IMR-90 (cell line): ENCODE measurements around the gene BCAS1. TPM values are rescaled to one million over a fixed set of nuclear protein-coding genes. Genes with fewer than 3 reads are reported as not detected.

Source experiments
- ATAC-seq: fragments of 200-7000 bp; cut with Tn5 transposase; 2 replicates; pipeline ENCODE4 v1.9.1; 2020; ENCODE audit warnings: low read depth, mild to moderate bottlenecking, moderate library complexity
- BruUV-seq: library from RNA; stranded (reverse); fragments of 400-500 nt; replicated peaks from 2 replicates; lab custom pipeline; 2021; lab: Mats Ljungman, UMichigan
- CTCF ChIA-PET: fragments of 300-600 bp; formaldehyde crosslinking; extraction: SDS; loops from one replicate; lab custom pipeline; 2021; ENCODE audit warnings: antibody characterized with exemption; lab: Yijun Ruan, JAX
- POLR2A ChIA-PET: fragments of 300-600 bp; sonication (Branson Sonifier 250); formaldehyde crosslinking; loops from one replicate; lab custom pipeline; 2022; ENCODE audit warnings: antibody characterized with exemption; ENCODE audit not compliant: unreplicated experiment; lab: Charles Lee
- DNase-seq: peaks from one replicate; pipeline ENCODE4 v3.0.0; 2013
- H2AFZ ChIP-seq: replicated peaks from 2 replicates; pipeline ENCODE3; 2013; ENCODE audit warnings: low read length, mild to moderate bottlenecking; ENCODE audit not compliant: poor library complexity
- H2AK5ac ChIP-seq: 2 replicates; pipeline ENCODE4 v1.6.1; 2013; ENCODE audit warnings: low read depth, low read length, inconsistent platforms
- H2AK9ac ChIP-seq: replicated peaks from 2 replicates; pipeline ENCODE3; 2013; ENCODE audit warnings: mild to moderate bottlenecking, low read depth, low read length, moderate library complexity; ENCODE audit not compliant: poor library complexity
- H2BK120ac ChIP-seq: 2 replicates; pipeline ENCODE4 v1.6.1; 2013; ENCODE audit warnings: low read depth, low read length, inconsistent platforms
- H2BK15ac ChIP-seq: 3 replicates; pipeline ENCODE4 v1.6.1; 2013; ENCODE audit warnings: low read depth, low read length, inconsistent platforms
- H2BK20ac ChIP-seq: 2 replicates; pipeline ENCODE4 v1.6.1; 2013; ENCODE audit warnings: low read depth, mild to moderate bottlenecking, inconsistent platforms, low read length, moderate library complexity
- H2BK5ac ChIP-seq: 2 replicates; pipeline ENCODE4 v1.6.1; 2013; ENCODE audit warnings: mild to moderate bottlenecking, low read depth, low read length, inconsistent platforms; ENCODE audit not compliant: poor library complexity, severe bottlenecking
- H3K14ac ChIP-seq: replicated peaks from 2 replicates; pipeline ENCODE4 v1.6.1; 2013; ENCODE audit warnings: low read depth, low read length, inconsistent platforms
- H3K18ac ChIP-seq: 2 replicates; pipeline ENCODE4 v1.6.1; 2013; ENCODE audit warnings: low read depth, low read length, control low read depth
- H3K23ac ChIP-seq: 2 replicates; pipeline ENCODE4 v1.6.1; 2013; ENCODE audit warnings: low read depth, low read length, inconsistent platforms
- H3K27ac ChIP-seq: 2 replicates; pipeline ENCODE4 v1.5.1; 2013; ENCODE audit warnings: mild to moderate bottlenecking, control low read depth, low read length; ENCODE audit not compliant: insufficient read depth
- H3K27me3 ChIP-seq: 2 replicates; pipeline ENCODE4 v1.6.1; 2013; ENCODE audit warnings: low read length; ENCODE audit not compliant: control insufficient read depth, insufficient read depth
- H3K36me3 ChIP-seq: 2 replicates; pipeline ENCODE4 v1.6.1; 2013; ENCODE audit warnings: low read length, mixed read lengths; ENCODE audit not compliant: control insufficient read depth, insufficient read depth
- H3K4ac ChIP-seq: 2 replicates; pipeline ENCODE4 v1.6.1; 2013; ENCODE audit warnings: low read depth, low read length, inconsistent platforms
- H3K4me1 ChIP-seq: 2 replicates; pipeline ENCODE4 v1.6.1; 2013; ENCODE audit warnings: low read length, mixed read lengths; ENCODE audit not compliant: control insufficient read depth, insufficient read depth
- H3K4me2 ChIP-seq: 2 replicates; pipeline ENCODE4 v1.6.1; 2013; ENCODE audit warnings: low read depth, mild to moderate bottlenecking, control low read depth, low read length, moderate library complexity
- H3K4me3 ChIP-seq: 2 replicates; pipeline ENCODE4 v1.5.1; 2013; ENCODE audit warnings: low read depth, mild to moderate bottlenecking, control low read depth, low read length, moderate library complexity; ENCODE audit not compliant: insufficient read depth
- H3K56ac ChIP-seq: 2 replicates; pipeline ENCODE4 v1.6.1; 2013; ENCODE audit warnings: low read length, inconsistent platforms; ENCODE audit not compliant: insufficient read depth; ENCODE audit errors: extremely low read depth
- H3K79me1 ChIP-seq, 2 experiments: 2 replicates each; pipeline ENCODE4 v1.6.1; 2013; ENCODE audit warnings: low read length in 2 of 2, inconsistent platforms in 1 of 2, low read depth in 1 of 2
- H3K9ac ChIP-seq: 2 replicates; pipeline ENCODE4 v1.6.1; 2013; ENCODE audit warnings: low read depth, low read length, control low read depth
- H3K9me1 ChIP-seq: 2 replicates; pipeline ENCODE4 v1.6.1; 2013; ENCODE audit warnings: low read length, inconsistent platforms; ENCODE audit not compliant: insufficient read depth
- H3K9me3 ChIP-seq: 2 replicates; pipeline ENCODE4 v1.6.1; 2013; ENCODE audit warnings: low read length; ENCODE audit not compliant: control insufficient read depth, insufficient read depth
- H4K20me1 ChIP-seq: 2 replicates; pipeline ENCODE4 v1.6.1; 2013; ENCODE audit warnings: low read length, inconsistent platforms; ENCODE audit not compliant: insufficient read depth
- H4K5ac ChIP-seq: 2 replicates; pipeline ENCODE4 v1.6.1; 2013; ENCODE audit warnings: mild to moderate bottlenecking, low read depth, low read length, control low read depth
- H4K8ac ChIP-seq, 2 experiments: 2 replicates each; pipeline ENCODE4 v1.6.1; 2013; ENCODE audit warnings: low read depth in 2 of 2, low read length in 2 of 2, control low read depth in 1 of 2, inconsistent platforms in 1 of 2
- H4K91ac ChIP-seq: 2 replicates; pipeline ENCODE4 v1.6.1; 2013; ENCODE audit warnings: low read depth, low read length, inconsistent platforms; ENCODE audit not compliant: insufficient read depth
- BHLHE40 ChIP-seq: fragments of 150-350 bp; IDR thresholded peaks from 2 replicates; pipeline ENCODE4 v1.6.1; 2016; ENCODE audit warnings: mild to moderate bottlenecking, low read depth, low read length
- CEBPB ChIP-seq: IDR thresholded peaks from 2 replicates; pipeline ENCODE4 v1.6.1; 2012; ENCODE audit warnings: low read depth, low read length, improper control_type of control experiment
- CTCF ChIP-seq: conservative IDR thresholded peaks from 2 replicates; pipeline ENCODE4 v1.5.1; 2012; ENCODE audit warnings: mild to moderate bottlenecking, low read depth, low read length, improper control_type of control experiment
- FOS ChIP-seq: fragments of 150-350 bp; IDR thresholded peaks from 2 replicates; pipeline ENCODE4 v1.6.1; 2016; ENCODE audit warnings: low read depth, low read length
- MAZ ChIP-seq: IDR thresholded peaks from 2 replicates; pipeline ENCODE4 v1.6.1; 2012; ENCODE audit warnings: low read depth, mild to moderate bottlenecking, low read length, improper control_type of control experiment, moderate library complexity, borderline replicate concordance
- POLR2A ChIP-seq: IDR thresholded peaks from 2 replicates; pipeline ENCODE4 v1.6.1; 2012; ENCODE audit warnings: mild to moderate bottlenecking, low read depth, low read length
- SMC3 ChIP-seq: fragments of 150-350 bp; IDR thresholded peaks from 2 replicates; pipeline ENCODE4 v1.6.1; 2016; ENCODE audit warnings: low read depth, mild to moderate bottlenecking, antibody characterized with exemption, low read length, moderate library complexity
- dilution Hi-C: fragments of 300-500 bp; cut with HindIII; formaldehyde crosslinking; loops from one replicate; pipeline ENCODE4 v1.14.3; 2018; ENCODE audit warnings: low sequenced_read_pairs; ENCODE audit not compliant: unreplicated experiment
- in situ Hi-C: fragments of 300-500 bp; cut with MboI; formaldehyde crosslinking; loops from 3 replicates; pipeline ENCODE4 v1.14.3; 2019; ENCODE audit warnings: low sequenced_read_pairs, inconsistent platforms, mixed read lengths
- intact Hi-C: fragments of 100-400 bp; cut with micrococcal nuclease; formaldehyde crosslinking; loops from 2 replicates; pipeline ENCODE4 v1.10.0; 2022
- polyA plus RNA-seq, 3 experiments: library from polyadenylated mRNA; depleted of rRNA; stranded (reverse); fragments of >200 nt; gene quantifications; 2 replicates each; pipeline ENCODE4 v1.2.3, GENCODE V29; 2012; ENCODE audit warnings: low replicate concordance in 1 of 3
- total RNA-seq: library from RNA; depleted of rRNA; stranded (reverse); fragments of >200 nt; gene quantifications from 2 replicates; pipeline ENCODE4 v1.2.3, GENCODE V29; 2012

The BCAS1 gene
- total and polyA plus RNA-seq, 2 of the 4 experiments (the other 2 are of a cell fraction) = under 0.01 TPM; not detected in 1

GRCh38 chr20:54044156-54044555 is 26.2 kb downstream of the BCAS1 start:
- ATAC-seq (no peak; the same call in 1 of the 2 replicates), DNase-seq (peak; percentile 51)
- no peak overlapping the region for H2AFZ ChIP-seq
- H3K23ac ChIP-seq = no peak overlapping the region
- POLR2A ChIA-PET = no interaction called here
- no peak overlapping the region for H3K4me3 ChIP-seq
- no peaks in the 10 kb centered on the region for H4K20me1 ChIP-seq
- H2AK5ac ChIP-seq = no peak overlapping the region
- TF ChIP-seq CTCF = no peak
- TF ChIP-seq SMC3 = no peak
- TF ChIP-seq CEBPB = peak; percentile 51; the same call in 1 of the 2 replicates
- no peak for TF ChIP-seq POLR2A
- TF ChIP-seq BHLHE40 = no peak
- TF ChIP-seq MAZ = no peak
- 0 out of 2 replicates have a peak, but pooled peaks have one; percentile 13 for TF ChIP-seq FOS
- H2BK20ac ChIP-seq = no peak overlapping the region
- no peak overlapping the region for H3K14ac ChIP-seq
- H3K79me1 ChIP-seq = no peaks in the 10 kb centered on the region
- H3K36me3 ChIP-seq = no peaks in the 10 kb centered on the region
- no peak overlapping the region for H2AK9ac ChIP-seq
- no peak overlapping the region for H3K4ac ChIP-seq
- H3K4me2 ChIP-seq = no peak overlapping the region
- no peak overlapping the region for H3K18ac ChIP-seq
- H4K8ac ChIP-seq = no peak overlapping the region
- intact Hi-C loops = no loop called here
- no peak overlapping the region for H4K91ac ChIP-seq
- no peak overlapping the region for H3K56ac ChIP-seq
- CTCF ChIA-PET = no interaction called here
- dilution Hi-C loops = no loop called here
- no peaks in the 10 kb centered on the region for H3K9me1 ChIP-seq
- no peaks in the 10 kb centered on the region for H3K9me3 ChIP-seq
- H3K27me3 ChIP-seq = no peaks in the 10 kb centered on the region; the same call in 1 of the 2 replicates
- in situ Hi-C loops = no loop called here
- no TSS peak for BruUV-seq
- no peaks in the 10 kb centered on the region for H3K4me1 ChIP-seq
- H3K9ac ChIP-seq = no peak overlapping the region
- H2BK120ac ChIP-seq = no peak overlapping the region
- H2BK15ac ChIP-seq = no peak overlapping the region
- H2BK5ac ChIP-seq = no peak overlapping the region
- no peak overlapping the region for H3K27ac ChIP-seq
- no peak overlapping the region for H4K5ac ChIP-seq
